DOHH2 (cell line): ENCODE results near the gene RAB28.

ENCODE experiments used
- H3F3A ChIP-seq: fragments of 200-600 bp; sonication (generic), shearing (Covaris generic); 2 replicates; pipeline ENCODE4 v1.6.0; 2016; ENCODE audit warnings: antibody characterized with exemption, mild to moderate bottlenecking; ENCODE audit not compliant: control insufficient read depth, insufficient read depth
- H3K27ac ChIP-seq: fragments of 200-600 bp; sonication (generic); 2 replicates; pipeline ENCODE4 v1.5.1; 2014; ENCODE audit warnings: low read depth, mild to moderate bottlenecking, low read length, moderate library complexity
- H3K27me3 ChIP-seq: fragments of 200-600 bp; sonication (generic); 2 replicates; pipeline ENCODE4 v1.6.1; 2014; ENCODE audit warnings: mild to moderate bottlenecking, low read length, mixed read lengths; ENCODE audit not compliant: control insufficient read depth
- H3K36me3 ChIP-seq: fragments of 200-600 bp; sonication (generic); 2 replicates; pipeline ENCODE4 v1.6.1; 2014; ENCODE audit warnings: mild to moderate bottlenecking, low read length, moderate library complexity, mixed read lengths; ENCODE audit not compliant: control insufficient read depth
- H3K4me1 ChIP-seq: fragments of 200-600 bp; sonication (generic); 2 replicates; pipeline ENCODE4 v1.6.1; 2014; ENCODE audit warnings: mild to moderate bottlenecking, low read length, mixed read lengths; ENCODE audit not compliant: control insufficient read depth
- H3K4me2 ChIP-seq: fragments of 200-600 bp; sonication (generic); 2 replicates; pipeline ENCODE4 v1.6.0; 2014; ENCODE audit warnings: mild to moderate bottlenecking, low read length, moderate library complexity
- H3K4me3 ChIP-seq: fragments of 200-600 bp; sonication (generic); 2 replicates; pipeline ENCODE4 v1.5.1; 2014; ENCODE audit warnings: mild to moderate bottlenecking, low read length, mixed read lengths
- H3K79me2 ChIP-seq: fragments of 200-600 bp; sonication (generic); 2 replicates; pipeline ENCODE4 v1.6.1; 2014; ENCODE audit warnings: mild to moderate bottlenecking, low read length, mixed read lengths; ENCODE audit not compliant: control insufficient read depth
- H3K9me2 ChIP-seq: fragments of 200-600 bp; sonication (generic); replicated peaks from 2 replicates; pipeline ENCODE4 v1.6.1; 2014; ENCODE audit warnings: mild to moderate bottlenecking, low read length, mixed read lengths; ENCODE audit not compliant: control insufficient read depth
- H3K9me3 ChIP-seq: fragments of 200-600 bp; sonication (generic); 2 replicates; pipeline ENCODE4 v1.6.1; 2014; ENCODE audit warnings: antibody characterized with exemption, low read length, mixed read lengths; ENCODE audit not compliant: control insufficient read depth, insufficient read depth
- H4K20me1 ChIP-seq: fragments of 200-600 bp; sonication (generic); 2 replicates; pipeline ENCODE4 v1.6.0; 2014; ENCODE audit warnings: low read depth, mild to moderate bottlenecking, antibody characterized with exemption, low read length, moderate library complexity; ENCODE audit not compliant: control insufficient read depth, insufficient read depth
- EZH2phosphoT487 ChIP-seq: fragments of 200-600 bp; sonication (generic); IDR thresholded peaks from 2 replicates; pipeline ENCODE4 v1.6.1; 2017; ENCODE audit warnings: borderline replicate concordance, mild to moderate bottlenecking, antibody characterized with exemption, low read length, moderate library complexity, mixed read lengths
- TF ChIP-seq, protein P1 (sequence below): fragments of 200-600 bp; sonication (generic); IDR thresholded peaks from one replicate; pipeline ENCODE4 v1.5.1; 2014; ENCODE audit warnings: antibody characterized with exemption, mild to moderate bottlenecking, low read depth, low read length; ENCODE audit not compliant: poor library complexity, severe bottlenecking

RAB28 gene

DNA sequence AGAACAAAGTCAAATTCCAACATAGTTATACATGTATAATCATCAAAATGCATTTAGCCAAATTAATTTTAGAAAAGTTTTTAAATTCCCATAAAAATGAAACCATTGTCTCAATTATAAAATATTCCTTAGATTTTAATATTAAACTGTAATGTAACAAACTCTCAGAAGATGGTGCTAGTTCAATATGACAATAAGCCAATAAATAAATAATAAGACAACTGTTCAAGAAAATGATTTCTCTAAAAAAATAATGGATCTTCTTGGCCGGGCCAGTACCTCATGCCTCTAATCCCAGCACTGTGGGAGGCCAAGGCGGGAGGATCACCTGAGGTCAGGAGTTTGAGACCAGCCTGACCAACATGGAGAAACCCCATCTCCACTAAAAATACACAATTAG is 80.3 kb downstream of the RAB28 start:
- Histone ChIP-seq H3K36me3 (no peaks in the 10 kb centered on the region), H4K20me1 (no peaks in the 10 kb centered on the region), H3F3A (no peaks in the 10 kb centered on the region), H3K27ac (no peak overlapping the region), H3K4me1 (no peaks in the 10 kb centered on the region), H3K9me2 (no peaks in the 10 kb centered on the region), H3K4me3 (no peak overlapping the region), H3K27me3 (no peaks in the 10 kb centered on the region), H3K79me2 (no peaks in the 10 kb centered on the region), H3K9me3 (no peaks in the 10 kb centered on the region), H3K4me2 (no peak overlapping the region)
- no peak for TF ChIP-seq EZH2phosphoT487
- TF ChIP-seq, protein P1, sequence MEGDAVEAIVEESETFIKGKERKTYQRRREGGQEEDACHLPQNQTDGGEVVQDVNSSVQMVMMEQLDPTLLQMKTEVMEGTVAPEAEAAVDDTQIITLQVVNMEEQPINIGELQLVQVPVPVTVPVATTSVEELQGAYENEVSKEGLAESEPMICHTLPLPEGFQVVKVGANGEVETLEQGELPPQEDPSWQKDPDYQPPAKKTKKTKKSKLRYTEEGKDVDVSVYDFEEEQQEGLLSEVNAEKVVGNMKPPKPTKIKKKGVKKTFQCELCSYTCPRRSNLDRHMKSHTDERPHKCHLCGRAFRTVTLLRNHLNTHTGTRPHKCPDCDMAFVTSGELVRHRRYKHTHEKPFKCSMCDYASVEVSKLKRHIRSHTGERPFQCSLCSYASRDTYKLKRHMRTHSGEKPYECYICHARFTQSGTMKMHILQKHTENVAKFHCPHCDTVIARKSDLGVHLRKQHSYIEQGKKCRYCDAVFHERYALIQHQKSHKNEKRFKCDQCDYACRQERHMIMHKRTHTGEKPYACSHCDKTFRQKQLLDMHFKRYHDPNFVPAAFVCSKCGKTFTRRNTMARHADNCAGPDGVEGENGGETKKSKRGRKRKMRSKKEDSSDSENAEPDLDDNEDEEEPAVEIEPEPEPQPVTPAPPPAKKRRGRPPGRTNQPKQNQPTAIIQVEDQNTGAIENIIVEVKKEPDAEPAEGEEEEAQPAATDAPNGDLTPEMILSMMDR: no peak

DNA sequence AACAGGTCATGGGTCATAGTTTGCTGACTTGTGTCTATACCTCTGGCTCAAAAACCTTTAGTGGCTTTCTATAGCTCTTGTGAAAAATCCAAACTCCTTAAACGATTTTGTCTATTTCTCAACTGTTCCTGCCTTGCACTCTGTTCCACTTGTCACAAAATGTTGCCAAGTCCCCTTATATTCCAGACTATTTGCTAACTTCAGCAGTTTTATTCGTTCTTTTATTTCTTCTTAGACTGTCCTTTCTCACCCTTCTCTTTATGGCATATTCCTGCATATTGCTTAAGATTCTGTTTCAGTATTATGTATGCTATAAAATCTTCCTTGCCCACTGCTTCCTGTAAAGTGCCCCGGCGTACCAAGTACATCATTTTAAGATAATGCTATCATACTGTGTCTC is 80.8 kb downstream of the RAB28 start:
- Histone ChIP-seq H3K79me2 (no peaks in the 10 kb centered on the region), H4K20me1 (no peaks in the 10 kb centered on the region), H3K36me3 (no peaks in the 10 kb centered on the region), H3F3A (no peaks in the 10 kb centered on the region), H3K9me2 (no peaks in the 10 kb centered on the region), H3K4me2 (no peak overlapping the region), H3K4me1 (no peaks in the 10 kb centered on the region), H3K4me3 (no peak overlapping the region), H3K9me3 (no peaks in the 10 kb centered on the region), H3K27me3 (no peaks in the 10 kb centered on the region), H3K27ac (no peak overlapping the region)
- TF ChIP-seq, protein P1: no peak
- TF ChIP-seq EZH2phosphoT487: no peak

DNA sequence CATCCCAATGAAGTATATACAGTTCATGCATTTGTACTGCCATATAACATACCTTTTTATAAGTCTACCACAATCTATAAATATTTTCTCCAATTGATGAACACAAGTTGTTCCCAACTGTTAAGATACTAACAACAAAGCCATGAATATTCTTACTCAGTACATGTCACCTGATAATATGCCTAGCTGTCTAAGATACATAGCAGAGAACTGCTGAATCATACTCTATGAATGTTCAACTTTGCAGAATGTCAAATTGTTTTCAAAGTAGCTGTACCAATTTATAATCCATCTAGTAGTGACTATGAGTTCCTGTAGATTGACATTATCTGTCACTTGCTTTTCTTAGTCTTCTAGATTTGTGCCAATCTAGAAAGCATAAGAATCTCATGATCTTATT is 84.9 kb downstream of the RAB28 start:
- H3K4me2 ChIP-seq: no peak overlapping the region
- H3K4me3 ChIP-seq: no peak overlapping the region

More for the DNA sequence above, 84.9 kb downstream of the RAB28 start:
- no peaks in the 10 kb centered on the region for H3F3A ChIP-seq
- no peaks in the 10 kb centered on the region for H3K9me3 ChIP-seq
- no peaks in the 10 kb centered on the region for H3K4me1 ChIP-seq
- H3K9me2 ChIP-seq: no peaks in the 10 kb centered on the region
- no peaks in the 10 kb centered on the region for H3K79me2 ChIP-seq
- no peak overlapping the region for H3K27ac ChIP-seq
- no peaks in the 10 kb centered on the region for H4K20me1 ChIP-seq
- no peaks in the 10 kb centered on the region for H3K27me3 ChIP-seq
- no peaks in the 10 kb centered on the region for H3K36me3 ChIP-seq
- TF ChIP-seq EZH2phosphoT487: no peak
- TF ChIP-seq, protein P1: no peak
